WI38 (cell line): ENCODE measurements around the gene VWF.

Source experiments
- H3K4me3 ChIP-seq: 2 replicates; pipeline ENCODE4 v1.5.1; 2011; ENCODE audit warnings: low read depth, mild to moderate bottlenecking, control low read depth, low read length
- CTCF ChIP-seq: IDR thresholded peaks from 2 replicates; pipeline ENCODE4 v1.5.1; 2012; ENCODE audit warnings: low read depth, mild to moderate bottlenecking, control low read depth, low read length

Gene VWF

GRCh38 chr12:6053541-6053940 is 70.9 kb downstream of the VWF start:
- no peak for TF ChIP-seq CTCF
- H3K4me3 ChIP-seq, result no peak overlapping the region

GRCh38 chr12:6052940-6053329 is 71.5 kb downstream of the VWF start:
- no peak overlapping the region for H3K4me3 ChIP-seq
- TF ChIP-seq CTCF, result no peak

DNA sequence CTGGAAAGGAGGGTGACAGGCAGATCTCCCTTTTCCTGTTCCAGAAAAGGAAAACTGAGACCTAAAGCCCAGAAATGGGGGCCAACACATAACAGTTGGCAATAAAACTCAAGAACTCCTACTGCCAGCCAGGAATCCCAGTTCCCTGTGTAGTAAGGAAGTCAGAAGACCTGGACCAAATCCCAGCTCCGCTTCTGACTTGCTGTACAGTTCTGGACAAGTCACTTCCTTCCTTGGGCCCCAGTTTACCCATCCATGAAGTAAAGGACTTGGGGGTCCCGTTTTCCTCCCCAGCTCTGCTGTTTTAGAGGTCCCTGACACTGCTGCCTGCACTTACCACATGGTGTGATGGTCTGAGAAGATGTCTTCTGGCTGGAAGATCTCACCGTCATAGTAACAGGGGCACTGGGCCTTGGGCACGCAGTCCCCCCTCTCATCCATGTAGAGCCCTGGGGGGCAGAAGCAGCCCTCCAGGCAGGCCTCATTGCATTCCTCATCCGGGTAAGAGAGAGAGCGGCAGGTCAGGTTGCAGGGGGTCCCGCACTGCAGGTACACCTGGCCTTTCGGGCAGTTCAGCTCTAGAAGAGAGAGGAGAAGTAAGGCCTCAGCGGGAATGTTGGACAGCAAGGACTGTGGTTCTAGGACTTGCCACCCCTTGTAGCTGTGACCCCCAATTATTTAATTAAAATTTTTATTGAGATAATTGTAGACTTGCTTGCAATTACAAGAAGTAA is 72.1 kb downstream of the VWF start:
- H3K4me3 ChIP-seq, result no peak overlapping the region
- TF ChIP-seq CTCF, result no peak

GRCh38 chr12:6049992-6050391 is 74.5 kb downstream of the VWF start:
- TF ChIP-seq CTCF, result no peak
- no peak overlapping the region for H3K4me3 ChIP-seq

DNA sequence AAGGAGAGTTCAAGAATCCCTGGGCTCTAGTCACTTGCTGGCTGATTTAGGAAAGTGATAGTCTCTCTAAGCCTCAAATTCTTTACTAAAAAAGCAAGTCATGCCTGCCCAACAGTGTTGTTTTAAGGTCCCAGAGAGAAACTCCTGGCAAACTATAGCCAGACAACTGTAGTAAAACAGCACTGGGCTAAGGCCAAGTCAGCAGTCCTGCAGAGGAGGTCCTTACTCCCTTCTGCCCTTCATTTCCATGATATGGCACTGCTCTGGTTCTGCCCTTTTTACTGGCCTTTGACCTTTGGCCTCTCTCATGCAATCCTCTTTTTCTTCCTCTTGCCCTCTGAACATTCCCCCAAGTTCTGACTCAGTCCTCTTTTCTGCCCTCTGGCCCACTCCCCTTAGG is 74.9 kb downstream of the VWF start:
- H3K4me3 ChIP-seq, result no peak overlapping the region
- TF ChIP-seq CTCF, result no peak

GRCh38 chr12:6047249-6048237 is 76.9 kb downstream of the VWF start:
- no peak for TF ChIP-seq CTCF
- no peak overlapping the region for H3K4me3 ChIP-seq
